A673 (cell line): Measurements from ENCODE around the gene ZNF780B.

Source experiments
- EZH2 ChIP-seq: fragments of 200-600 bp; sonication (generic); IDR thresholded peaks from 2 replicates; pipeline ENCODE4 v1.6.1; 2017; ENCODE audit warnings: borderline replicate concordance, low read depth, mild to moderate bottlenecking, mixed read lengths, antibody characterized with exemption, low read length; ENCODE audit not compliant: poor library complexity, severe bottlenecking
- TF ChIP-seq, protein P1 (sequence below): fragments of 300-800, 200-600 bp; sonication (generic); conservative IDR thresholded peaks from 2 replicates; pipeline ENCODE4 v1.5.1; 2017; ENCODE audit warnings: low read depth, mild to moderate bottlenecking, antibody characterized with exemption, low read length, moderate library complexity, mixed read lengths

DNA sequence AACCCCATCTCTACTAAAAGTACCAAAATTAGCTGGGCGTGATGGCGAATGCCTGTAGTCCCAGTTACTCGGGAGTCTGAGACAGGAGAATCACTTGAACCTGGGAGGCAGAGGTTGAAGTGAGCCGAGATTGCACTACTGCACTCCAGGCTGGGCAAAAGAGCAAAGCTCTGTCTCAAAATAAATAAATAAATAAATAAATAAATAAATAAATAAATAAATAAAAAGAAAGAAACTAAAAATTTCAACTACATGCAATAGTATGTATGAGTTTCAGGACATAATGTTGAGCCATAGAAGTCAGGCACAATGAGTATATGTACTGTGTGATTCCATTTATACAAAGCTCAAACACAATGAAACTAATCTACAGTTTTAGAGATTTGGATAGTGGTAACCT lies 47.6 kb upstream of the ZNF780B start:
- TF ChIP-seq, protein P1, sequence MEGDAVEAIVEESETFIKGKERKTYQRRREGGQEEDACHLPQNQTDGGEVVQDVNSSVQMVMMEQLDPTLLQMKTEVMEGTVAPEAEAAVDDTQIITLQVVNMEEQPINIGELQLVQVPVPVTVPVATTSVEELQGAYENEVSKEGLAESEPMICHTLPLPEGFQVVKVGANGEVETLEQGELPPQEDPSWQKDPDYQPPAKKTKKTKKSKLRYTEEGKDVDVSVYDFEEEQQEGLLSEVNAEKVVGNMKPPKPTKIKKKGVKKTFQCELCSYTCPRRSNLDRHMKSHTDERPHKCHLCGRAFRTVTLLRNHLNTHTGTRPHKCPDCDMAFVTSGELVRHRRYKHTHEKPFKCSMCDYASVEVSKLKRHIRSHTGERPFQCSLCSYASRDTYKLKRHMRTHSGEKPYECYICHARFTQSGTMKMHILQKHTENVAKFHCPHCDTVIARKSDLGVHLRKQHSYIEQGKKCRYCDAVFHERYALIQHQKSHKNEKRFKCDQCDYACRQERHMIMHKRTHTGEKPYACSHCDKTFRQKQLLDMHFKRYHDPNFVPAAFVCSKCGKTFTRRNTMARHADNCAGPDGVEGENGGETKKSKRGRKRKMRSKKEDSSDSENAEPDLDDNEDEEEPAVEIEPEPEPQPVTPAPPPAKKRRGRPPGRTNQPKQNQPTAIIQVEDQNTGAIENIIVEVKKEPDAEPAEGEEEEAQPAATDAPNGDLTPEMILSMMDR = no peak
- no peak for TF ChIP-seq EZH2
